ENCODE measurements around the gene SLC16A13. TPM values are rescaled to one million over a fixed set of nuclear protein-coding genes. Genes with fewer than 3 reads are reported as not detected.
"Not testable (repeated sequence)": the region's sequence is repeated elsewhere in the genome, so short reads cannot be mapped to it uniquely, and the experiment has no call there.

SLC16A13 gene
- total RNA-seq, 8 experiments from 2014 or later: 0.61 to 2.7 (median 1.1) TPM

GRCh38 chr17:7079581-7080455, 44.0 kb downstream of the SLC16A13 start, which contains the start of gene CLEC10A:
CLEC10A (minus strand) TSS chr17:7080251; CDS start chr17:7078812, 1,439 bp downstream.
- H3K4me3 ChIP-seq: no peak within 1 kb of the TSS
- ATAC-seq (replicated peaks in 6 of 8): no peak
- 38 to 91% (median 60%) methylated on average over 1 to 11 of the region's 15 CpGs; no CpG with 5 or more reads in 3 of the 10 experiments for WGBS, 10 experiments
- H3K4me1 ChIP-seq (replicated peaks in 1 of 2): peaks cover 0 to 4% of the 10 kb centered on the region in 2 donors
- H3K27ac ChIP-seq: no peak within 1 kb of the TSS
- in situ Hi-C loops (cut with MboI; ENCODE audit: low pct_unique_long_range_greater_than_20kb in 2 of 9, low sequenced_read_pairs in 9 of 9, unreplicated experiment in 9 of 9): no loop called here

GRCh38 chr17:7080456-7081041, 44.7 kb downstream of the SLC16A13 start:
- no peak for ATAC-seq (replicated peaks in 6 of 8)
- Histone ChIP-seq H3K4me1 (replicated peaks in 1 of 2) (peaks cover 0 to 4% of the 10 kb centered on the region in 2 donors), H3K4me3 (no peak overlapping the region), H3K27ac (no peak overlapping the region)
- 0 to 94% (median 78%) methylated on average over 2 to 10 of the region's 10 CpGs; no CpG with 5 or more reads in 2 of the 10 experiments for WGBS, 10 experiments
- in situ Hi-C loops (cut with MboI; ENCODE audit: low pct_unique_long_range_greater_than_20kb in 2 of 9, low sequenced_read_pairs in 9 of 9, unreplicated experiment in 9 of 9): no loop called here

GRCh38 chr17:7081341-7082062, 45.7 kb downstream of the SLC16A13 start:
- ATAC-seq (replicated peaks in 6 of 8): no peak
- Histone ChIP-seq H3K27ac (no peak overlapping the region), H3K4me1 (replicated peaks in 1 of 2) (peaks cover 0 to 4% of the 10 kb centered on the region in 2 donors), H3K4me3 (no peak overlapping the region)
- in situ Hi-C loops (cut with MboI; ENCODE audit: low pct_unique_long_range_greater_than_20kb in 2 of 9, low sequenced_read_pairs in 9 of 9, unreplicated experiment in 9 of 9): no loop called here
- 22 to 100% (median 90%) methylated on average over 1 to 13 of the region's 16 CpGs; no CpG with 5 or more reads in 1 of the 10 experiments for WGBS, 10 experiments

GRCh38 chr17:7083592-7083991, 47.8 kb downstream of the SLC16A13 start:
- peaks cover 0 to 4% of the 10 kb centered on the region in 2 donors for H3K4me1 ChIP-seq (replicated peaks in 1 of 2)
- no peak for ATAC-seq (replicated peaks in 6 of 8)
- in situ Hi-C loops (cut with MboI; ENCODE audit: low pct_unique_long_range_greater_than_20kb in 2 of 9, low sequenced_read_pairs in 9 of 9, unreplicated experiment in 9 of 9): no loop called here
- no peak overlapping the region for H3K27ac ChIP-seq
- WGBS, 10 experiments: 5 to 100% (median 60%) methylated on average over 1 to 4 of the region's 4 CpGs; no CpG with 5 or more reads in 1 of the 10 experiments
- no peak overlapping the region for H3K4me3 ChIP-seq

- ATAC-seq (replicated peaks in 6 of 8): no peak
- no peak overlapping the region for H3K27ac ChIP-seq
- peaks cover 0 to 4% of the 10 kb centered on the region in 2 donors for H3K4me1 ChIP-seq (replicated peaks in 1 of 2)
- in situ Hi-C loops (cut with MboI; ENCODE audit: low pct_unique_long_range_greater_than_20kb in 2 of 9, low sequenced_read_pairs in 9 of 9, unreplicated experiment in 9 of 9): no loop called here
- WGBS, 10 experiments: 5 to 100% (median 48%) methylated on average over 2 to 7 of the region's 7 CpGs
- H3K4me3 ChIP-seq: no peak overlapping the region
Observed at GRCh38 chr17:7084088-7084487, 48.3 kb downstream of the SLC16A13 start.

GRCh38 chr17:7088442-7088841, 52.6 kb downstream of the SLC16A13 start:
- in situ Hi-C loops (cut with MboI; ENCODE audit: low pct_unique_long_range_greater_than_20kb in 2 of 9, low sequenced_read_pairs in 9 of 9, unreplicated experiment in 9 of 9): not testable (repeated sequence)
- WGBS, 10 experiments: 14 to 100% (median 58%) methylated on average over 1 to 3 of the region's 4 CpGs; no CpG with 5 or more reads in 5 of the 10 experiments

GRCh38 chr17:7089570-7089969, 53.8 kb downstream of the SLC16A13 start:
- ATAC-seq (replicated peaks in 6 of 8); H3K4me1 ChIP-seq (replicated peaks in 1 of 2); in situ Hi-C loops (cut with MboI; ENCODE audit: low pct_unique_long_range_greater_than_20kb in 2 of 9, low sequenced_read_pairs in 9 of 9, unreplicated experiment in 9 of 9); H3K4me3 ChIP-seq; H3K27ac ChIP-seq: not testable (repeated sequence)
- WGBS, 10 experiments: 20 to 100% (median 87%) methylated on average over 1 to 6 of the region's 6 CpGs; no CpG with 5 or more reads in 3 of the 10 experiments

More at GRCh38 chr17:7088442-7088841, 52.6 kb downstream of the SLC16A13 start:
- not testable (repeated sequence) for H3K4me1 ChIP-seq (replicated peaks in 1 of 2); H3K4me3 ChIP-seq; ATAC-seq (replicated peaks in 6 of 8); H3K27ac ChIP-seq

Other genes starting within 250 kb of the SLC16A13 start
- gene TEKT1, start 204.3 kb upstream of the SLC16A13 start, total RNA-seq: 10 to 100 TPM in 1 of 8 experiments, under 1 TPM in 4, not detected in 3; 0.05 to 17.0 (median 0.17) TPM
- gene ALOX12, start 40.0 kb upstream of the SLC16A13 start, total RNA-seq: 1 to 10 TPM in 2 of 8 experiments, under 1 TPM in 4, not detected in 2; 0.23 to 1.6 (median 0.37) TPM
- 100 to 1,000 TPM; 127 to 314 (median 229) TPM for gene RNASEK, start 23.4 kb upstream of the SLC16A13 start, total RNA-seq
- 1 to 10 TPM in 1 of 8 experiments, under 1 TPM in 6, not detected in 1; 0.05 to 1.5 (median 0.58) TPM for gene BCL6B, start 13.0 kb upstream of the SLC16A13 start, total RNA-seq
- gene SLC16A11, start 8.1 kb downstream of the SLC16A13 start, total RNA-seq: 1 to 10 TPM in 2 of 8 experiments, under 1 TPM in 6; 0.17 to 1.9 (median 0.34) TPM
- under 1 TPM in 3 of 8 experiments, not detected in 5; 0.09 to 0.38 (median 0.36) TPM for gene CLEC10A, start 44.2 kb downstream of the SLC16A13 start, total RNA-seq
- under 1 TPM in 3 of 8 experiments, not detected in 5; 0.11 to 0.51 (median 0.49) TPM for gene ASGR2, start 78.8 kb downstream of the SLC16A13 start, total RNA-seq
- 10 to 100 TPM in 4 of 8 experiments, 1 to 10 TPM in 4; 1.4 to 26.7 (median 10.1) TPM for gene ASGR1, start 143.4 kb downstream of the SLC16A13 start, total RNA-seq
- gene DLG4, start 183.8 kb downstream of the SLC16A13 start, total RNA-seq: 10 to 100 TPM in 7 of 8 experiments, 1 to 10 TPM in 1; 5.6 to 91.4 (median 42.6) TPM
- 100 to 1,000 TPM in 7 of 8 experiments, 10 to 100 TPM in 1; 77.7 to 513 (median 215) TPM for gene ACADVL, start 183.9 kb downstream of the SLC16A13 start, total RNA-seq
- gene DVL2, start 198.5 kb downstream of the SLC16A13 start, total RNA-seq: 10 to 100 TPM; 31.3 to 63.1 (median 40.6) TPM
- gene PHF23, start 203.4 kb downstream of the SLC16A13 start, total RNA-seq: 10 to 100 TPM; 25.2 to 63.1 (median 49.4) TPM
- 100 to 1,000 TPM; 336 to 734 (median 573) TPM for gene GABARAP, start 206.4 kb downstream of the SLC16A13 start, total RNA-seq
- gene CTDNEP1, start 215.7 kb downstream of the SLC16A13 start, total RNA-seq: 10 to 100 TPM; 36.5 to 94.1 (median 56.7) TPM
- 10 to 100 TPM; 30.5 to 62.7 (median 51.5) TPM for gene ELP5, start 216.2 kb downstream of the SLC16A13 start, total RNA-seq
- gene CLDN7, start 226.5 kb downstream of the SLC16A13 start, total RNA-seq: 1 to 10 TPM in 4 of 8 experiments, under 1 TPM in 4; 0.32 to 3.7 (median 0.99) TPM
- gene SLC2A4, start 245.7 kb downstream of the SLC16A13 start, total RNA-seq: 1 to 10 TPM in 1 of 8 experiments, under 1 TPM in 7; 0.20 to 1.4 (median 0.38) TPM

Measured in motor neuron (in vitro differentiated cells).